Adipocyte (in vitro differentiated cells): ENCODE measurements around the gene RANBP1.

Experiments used
- DNase-seq: peaks from one replicate; pipeline ENCODE4 v3.0.0-alpha.2; 2015; ENCODE audit warnings: low read depth
- H3K27me3 ChIP-seq: replicated peaks from 2 replicates; pipeline ENCODE4 v1.7.0; 2013; ENCODE audit warnings: mild to moderate bottlenecking, low read length, moderate library complexity; ENCODE audit not compliant: control insufficient read depth, insufficient read depth
- H3K36me3 ChIP-seq: 2 replicates; pipeline ENCODE4 v1.7.0; 2013; ENCODE audit warnings: low read length, mild to moderate bottlenecking, moderate library complexity; ENCODE audit not compliant: control insufficient read depth, insufficient read depth, severe bottlenecking
- H3K4me1 ChIP-seq: 2 replicates; pipeline ENCODE4 v1.7.0; 2013; ENCODE audit warnings: mild to moderate bottlenecking, low read length, moderate library complexity; ENCODE audit not compliant: control insufficient read depth, insufficient read depth
- H3K4me3 ChIP-seq: 2 replicates; pipeline ENCODE4 v1.7.0; 2013; ENCODE audit warnings: mild to moderate bottlenecking, low read length, moderate library complexity
- H3K9ac ChIP-seq: 2 replicates; pipeline ENCODE4 v1.7.0; 2013; ENCODE audit warnings: mild to moderate bottlenecking, low read length, moderate library complexity
- H3K9me3 ChIP-seq: 2 replicates; pipeline ENCODE4 v1.7.0; 2013; ENCODE audit warnings: mild to moderate bottlenecking, low read length, moderate library complexity; ENCODE audit not compliant: control insufficient read depth

RANBP1 gene

DNA sequence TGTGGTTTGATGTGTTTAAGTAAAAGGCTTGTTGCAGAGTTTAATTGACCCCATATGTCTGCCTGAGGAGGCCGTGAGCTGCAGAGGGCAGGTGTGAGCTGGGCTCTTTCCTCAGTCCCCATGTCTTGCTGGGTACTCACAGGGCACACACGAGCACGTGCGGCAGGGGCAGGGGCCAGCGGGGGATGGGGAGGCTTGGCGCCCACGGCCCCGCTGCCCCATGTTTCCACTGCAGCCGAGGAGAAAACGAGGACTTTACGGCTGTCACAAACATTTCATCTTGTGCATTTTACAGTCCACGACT, 59.6 kb downstream of the RANBP1 start:
- Histone ChIP-seq H3K9me3 (no peaks in the 10 kb centered on the region), H3K9ac (no peak overlapping the region), H3K4me1 (no peaks in the 10 kb centered on the region), H3K36me3 (no peaks in the 10 kb centered on the region), H3K4me3 (no peak overlapping the region), H3K27me3 (peaks cover 30% of the 10 kb centered on the region)
- DNase-seq: peak; percentile 42

DNA sequence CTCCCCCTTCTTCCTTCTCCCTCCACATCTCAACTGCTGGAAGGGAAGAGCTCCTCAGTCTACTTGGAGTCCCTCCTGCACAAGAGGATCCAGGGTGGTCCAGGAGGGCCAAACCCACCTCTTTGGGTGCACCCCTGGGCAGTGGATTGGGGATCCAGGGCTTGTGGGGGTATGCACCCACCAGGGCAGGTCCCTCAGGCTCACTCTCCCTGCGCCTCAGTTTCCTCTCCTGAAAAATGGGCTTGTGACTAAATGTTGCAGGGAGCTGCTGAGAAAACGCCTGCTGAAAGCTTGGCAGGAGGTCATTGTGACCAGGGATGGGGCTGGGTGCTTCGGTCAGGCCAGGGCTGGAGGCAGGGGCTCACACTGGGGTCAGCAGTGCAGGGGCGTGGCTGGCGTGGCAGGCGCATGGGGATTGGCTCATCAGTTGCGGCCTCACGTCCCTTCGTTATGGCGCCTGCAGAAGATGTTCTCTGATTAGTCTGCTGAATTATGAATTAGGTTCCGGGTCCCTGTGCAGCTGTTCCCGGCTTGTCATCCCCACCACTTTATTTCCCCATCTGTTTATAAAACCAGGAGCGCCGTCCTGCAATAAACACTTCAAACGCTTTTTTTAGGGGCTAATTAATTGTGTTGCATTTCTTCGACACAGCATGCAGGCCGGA, 60.6 kb downstream of the RANBP1 start:
- Histone ChIP-seq H3K27me3 (peaks cover 29% of the 10 kb centered on the region), H3K36me3 (no peaks in the 10 kb centered on the region), H3K9ac (no peak overlapping the region), H3K9me3 (no peaks in the 10 kb centered on the region), H3K4me1 (no peaks in the 10 kb centered on the region), H3K4me3 (no peak overlapping the region)
- DNase-seq: no peak
